ENCODE results near the gene CCDC61. TPM values are rescaled to one million over a fixed set of nuclear protein-coding genes. Genes with fewer than 3 reads are reported as not detected.

Gene CCDC61
- total RNA-seq, 1 donor from 2014 or later, result 24.1 TPM

GRCh38 chr19:45973553-45974338 lies 21.5 kb upstream of the CCDC61 start, which contains the start of gene NOVA2:
Gene NOVA2, minus strand, starts transcription at chr19:45973865. Its CDS starts 514 bp downstream, at chr19:45973351.
- peak; percentile 31 for DNase-seq (ENCODE audit: low spot score)

DNA sequence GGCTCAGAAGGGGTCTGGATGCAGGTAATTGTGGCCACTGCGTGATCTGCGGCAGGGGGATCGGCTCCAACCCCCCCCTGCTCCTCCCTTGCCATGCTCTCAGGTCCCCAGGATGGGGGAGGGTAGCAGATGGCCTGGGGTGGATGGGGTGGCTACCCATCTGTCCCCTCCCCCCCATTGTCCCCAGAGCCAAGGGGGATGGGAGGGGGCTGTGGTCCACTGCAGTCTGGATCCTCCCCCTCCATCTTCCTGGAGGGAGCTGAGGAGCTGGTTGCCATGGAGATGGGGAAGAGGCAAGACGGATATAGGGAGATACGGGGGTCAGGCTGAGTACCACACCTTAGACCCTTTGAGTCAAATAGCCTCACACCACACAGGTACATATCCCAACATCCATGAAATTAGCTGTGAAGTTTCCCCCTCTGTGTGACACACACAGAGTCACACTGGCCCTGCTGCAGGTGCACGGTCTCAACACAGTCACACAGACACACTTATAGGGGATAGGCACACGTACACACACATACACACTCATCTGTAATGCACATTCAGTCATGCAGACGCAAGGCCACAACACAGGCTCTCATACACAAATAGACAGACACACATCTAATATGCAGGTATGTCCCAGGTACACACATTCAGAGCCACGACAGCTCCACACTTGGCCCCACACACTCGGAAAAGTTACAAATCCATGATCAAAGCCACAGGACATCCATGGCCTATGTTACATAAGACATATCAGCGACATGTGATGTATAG lies 19.8 kb upstream of the CCDC61 start:
- no peak for DNase-seq (ENCODE audit: low spot score)

DNA sequence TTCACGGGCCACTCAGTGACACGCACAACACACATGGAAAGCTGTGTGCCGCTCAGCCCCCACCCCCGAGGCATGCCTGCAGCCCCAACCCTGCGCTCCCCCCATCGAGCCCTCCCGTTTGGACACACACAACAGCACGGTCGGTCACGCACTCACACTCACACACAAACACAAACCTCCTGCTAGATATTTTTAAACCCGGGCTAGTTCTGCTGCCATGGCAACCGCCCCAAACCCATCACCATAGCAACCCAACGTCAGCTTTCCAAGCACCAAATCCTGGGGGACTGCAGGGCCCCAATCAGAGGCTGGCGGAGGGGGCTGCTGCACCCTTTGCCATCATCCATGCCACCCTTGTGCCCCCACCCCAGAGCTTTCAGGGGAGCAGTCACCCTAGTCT lies 19.1 kb upstream of the CCDC61 start:
- no peak for DNase-seq (ENCODE audit: low spot score)

- DNase-seq (ENCODE audit: low spot score), result no peak
Measured at GRCh38 chr19:45978156-45978555, 17.1 kb upstream of the CCDC61 start.

DNA sequence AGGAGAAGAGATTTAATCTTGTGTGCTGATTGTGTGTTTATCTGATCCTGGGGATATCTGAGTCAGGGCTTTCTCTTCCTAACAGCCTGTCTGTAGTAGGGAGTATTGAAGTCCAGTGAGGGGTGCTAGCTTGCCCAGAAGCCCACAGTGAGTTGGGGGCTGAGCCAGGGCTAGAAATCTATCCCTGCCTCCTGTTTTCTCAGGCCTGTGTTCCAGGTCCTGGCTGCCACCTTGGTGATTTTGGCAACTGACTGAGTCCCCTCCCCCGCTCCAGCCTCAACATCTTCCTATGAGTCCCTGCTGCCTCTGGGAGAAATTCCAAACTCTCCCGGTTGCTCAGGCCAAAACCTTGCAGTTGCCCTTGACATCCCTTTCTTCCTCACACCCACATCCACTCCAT lies 13.9 kb upstream of the CCDC61 start:
- DNase-seq (ENCODE audit: low spot score), result no peak

DNA sequence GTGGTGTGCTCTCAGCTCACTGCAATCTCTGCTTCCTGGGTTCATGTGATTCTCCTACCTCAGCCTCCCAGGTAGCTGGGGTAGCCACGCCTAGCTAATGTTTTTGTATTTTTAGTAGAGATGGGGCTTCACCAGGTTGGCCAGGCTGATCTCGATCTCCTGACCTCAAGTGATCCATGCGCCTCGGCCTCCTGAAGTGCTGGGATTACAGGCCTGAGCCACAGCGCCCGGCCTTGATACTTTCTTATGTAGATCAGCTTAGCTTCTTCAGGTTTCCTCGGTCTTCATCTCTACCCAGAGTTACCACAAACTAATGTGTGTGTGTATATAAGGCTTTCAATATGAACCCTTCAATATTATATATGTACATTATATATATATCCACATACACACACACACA lies 9.9 kb upstream of the CCDC61 start:
- no peak for DNase-seq (ENCODE audit: low spot score)

DNA sequence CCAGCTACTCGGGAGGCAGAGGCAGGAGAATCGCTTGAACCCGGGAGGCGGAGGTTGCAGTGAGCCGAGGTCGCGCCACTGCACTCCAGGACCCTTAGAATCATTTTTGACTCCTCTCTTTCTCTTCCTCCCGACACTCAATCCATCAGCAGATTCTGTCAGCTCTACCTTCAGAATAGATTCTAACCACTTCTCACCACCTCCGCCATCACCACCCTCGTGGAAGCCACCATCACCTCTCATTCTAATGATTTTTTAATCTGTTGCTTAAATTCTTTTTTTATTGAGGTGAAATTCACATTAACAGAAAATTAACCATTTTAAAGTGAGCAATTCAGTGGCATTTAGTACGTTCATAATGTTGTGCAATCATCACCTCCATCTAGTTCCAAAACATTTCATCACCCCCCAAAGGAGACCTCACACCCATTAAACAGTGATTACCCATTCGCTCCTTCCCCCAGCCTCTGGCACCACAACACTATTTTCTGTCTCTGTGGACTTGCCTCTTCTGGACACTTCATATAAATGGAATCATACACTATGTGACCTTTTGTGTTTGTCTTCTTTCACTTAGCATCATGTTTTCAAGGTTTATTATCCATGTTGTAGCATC lies 5.0 kb upstream of the CCDC61 start:
- no peak for DNase-seq (ENCODE audit: low spot score)

- DNase-seq (ENCODE audit: low spot score), result no peak
Measured at GRCh38 chr19:45994456-45994997, 740 bp upstream of the CCDC61 start.

GRCh38 chr19:45995715-45996385 lies 583 bp downstream of the CCDC61 start:
- DNase-seq (ENCODE audit: low spot score), result no peak

DNA sequence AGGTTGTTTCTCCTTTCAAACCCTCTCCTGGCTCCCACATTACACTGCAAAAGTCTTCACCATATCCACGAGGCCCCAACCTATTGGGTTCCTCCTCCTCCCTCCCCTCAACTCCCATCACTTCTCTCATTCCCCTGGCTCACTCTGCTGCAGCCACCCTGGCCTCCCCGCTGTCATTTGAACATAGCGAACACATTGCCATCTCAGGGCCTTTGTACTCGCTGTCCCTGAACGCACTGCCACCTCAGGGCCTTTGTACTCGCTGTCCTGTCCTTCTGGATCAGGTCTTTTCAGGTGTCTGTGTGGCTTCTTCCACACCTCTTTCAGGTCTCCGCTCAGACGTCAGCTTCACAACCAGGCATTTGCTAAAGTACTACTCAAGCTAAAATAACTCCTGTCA lies 1.7 kb downstream of the CCDC61 start:
- DNase-seq (ENCODE audit: low spot score), result no peak

- no peak for DNase-seq (ENCODE audit: low spot score)
Measured at GRCh38 chr19:45998834-45999233, 3.6 kb downstream of the CCDC61 start.

DNA sequence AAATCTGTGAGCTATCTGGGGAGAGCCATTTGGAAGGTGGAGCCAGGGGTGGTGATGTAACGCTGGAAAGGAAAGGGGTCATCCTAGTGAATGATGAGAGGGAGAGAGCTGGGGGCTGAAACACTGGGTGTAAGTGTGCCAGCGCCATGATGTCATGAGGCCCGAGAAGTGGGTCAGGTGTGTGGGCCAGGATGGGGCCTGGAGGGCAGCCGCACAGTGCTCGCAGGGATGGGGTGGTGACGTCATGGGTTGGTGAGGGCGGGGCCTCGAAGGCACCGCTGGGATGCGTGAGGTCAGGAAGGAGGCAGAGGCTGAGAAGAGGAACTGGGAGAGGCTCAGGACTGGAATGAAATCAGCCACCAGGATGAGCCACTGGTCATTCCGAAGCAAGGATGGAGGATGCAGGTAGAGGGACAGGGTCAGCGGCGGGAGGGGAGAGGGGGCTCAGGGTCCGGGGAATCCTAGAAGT lies 4.4 kb downstream of the CCDC61 start:
- no peak for DNase-seq (ENCODE audit: low spot score)

DNA sequence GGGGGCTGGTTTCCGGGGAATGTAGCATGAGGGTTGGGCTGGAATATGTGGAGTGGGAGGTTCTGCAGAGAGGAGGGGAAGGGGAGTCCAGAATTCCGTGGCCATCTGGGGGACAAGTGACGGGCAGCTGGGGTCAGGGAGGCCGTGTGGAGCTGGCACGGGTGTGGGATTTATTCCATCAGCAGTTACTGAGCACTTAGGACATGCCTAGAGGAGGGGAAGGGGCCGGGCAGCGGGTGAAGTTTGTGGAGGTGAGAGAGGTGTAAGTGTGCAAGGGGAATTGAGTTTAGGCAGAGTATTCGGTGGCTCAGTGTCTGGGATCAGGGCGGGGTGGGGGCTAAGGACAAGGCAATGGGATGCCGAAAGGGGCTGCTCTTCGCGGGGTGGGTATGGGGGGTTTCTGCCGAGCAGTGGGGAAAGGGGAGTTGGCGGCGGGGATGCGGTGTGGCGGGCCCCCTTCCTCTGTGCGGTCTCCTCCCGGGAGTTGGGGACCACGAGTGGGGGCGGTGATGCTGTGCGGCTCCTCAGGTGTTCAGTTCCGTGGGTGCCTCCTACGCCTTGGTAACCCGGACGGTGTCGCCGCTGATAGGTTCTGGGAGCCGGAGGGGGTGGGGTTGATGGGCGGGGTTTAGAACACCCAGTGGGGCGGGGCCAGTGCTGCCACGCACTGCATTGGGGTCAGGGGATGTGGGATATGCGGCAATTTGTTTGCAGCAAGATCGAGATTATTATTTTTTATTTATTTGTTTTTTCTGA lies 5.4 kb downstream of the CCDC61 start:
- DNase-seq (ENCODE audit: low spot score), result peak; percentile 50

GRCh38 chr19:46002678-46003275 lies 7.5 kb downstream of the CCDC61 start:
- no peak for DNase-seq (ENCODE audit: low spot score)

- DNase-seq (ENCODE audit: low spot score), result no peak
Measured at GRCh38 chr19:46006411-46006810, 11.1 kb downstream of the CCDC61 start.

- DNase-seq (ENCODE audit: low spot score), result peak; percentile 56
Measured at GRCh38 chr19:46009530-46010510, 14.6 kb downstream of the CCDC61 start.

GRCh38 chr19:46014534-46014933 lies 19.3 kb downstream of the CCDC61 start:
- DNase-seq (ENCODE audit: low spot score), result no peak

GRCh38 chr19:46014941-46015686 lies 19.8 kb downstream of the CCDC61 start:
- DNase-seq (ENCODE audit: low spot score), result peak; percentile 71

Data from mucosa of gallbladder (tissue), 1 donor.